Liver (tissue), 9 donors: Measurements from ENCODE around the gene LBP. TPM values are rescaled to one million over a fixed set of nuclear protein-coding genes. Genes with fewer than 3 reads are reported as not detected.

Experiments
- DNase-seq: peaks from one replicate; pipeline ENCODE4 v3.0.0-alpha.2; 2017; ENCODE audit warnings: low spot score
- H3K27ac ChIP-seq, 2 donors: one replicate each; pipeline ENCODE4 v1.7.0; 2013; ENCODE audit warnings: inconsistent platforms in 2 of 2, low read length in 2 of 2, control low read depth in 1 of 2, low read depth in 1 of 2, mild to moderate bottlenecking in 1 of 2
- H3K27me3 ChIP-seq, 4 donors: one replicate each; pipeline versions ENCODE4 v1.6.1 to v1.7.0; 2013; ENCODE audit warnings: low read length in 3 of 4, inconsistent platforms in 1 of 4, mild to moderate bottlenecking in 1 of 4, moderate library complexity in 1 of 4; ENCODE audit not compliant: control insufficient read depth in 4 of 4, insufficient read depth in 4 of 4
- H3K36me3 ChIP-seq, 4 donors: one replicate each; pipeline versions ENCODE4 v1.6.1 to v1.7.0; 2013; ENCODE audit warnings: low read length in 3 of 4, mild to moderate bottlenecking in 3 of 4, low read depth in 1 of 4, moderate library complexity in 1 of 4; ENCODE audit not compliant: control insufficient read depth in 4 of 4, insufficient read depth in 3 of 4
- H3K4me1 ChIP-seq, 4 donors: one replicate each; pipeline versions ENCODE4 v1.6.1 to v1.7.0; 2013; ENCODE audit warnings: low read length in 3 of 4, mild to moderate bottlenecking in 3 of 4, moderate library complexity in 1 of 4; ENCODE audit not compliant: control insufficient read depth in 4 of 4, insufficient read depth in 4 of 4
- H3K4me3 ChIP-seq, 3 donors: one replicate each; pipeline versions ENCODE4 v1.6.1 to v1.7.0; 2013; ENCODE audit warnings: low read length in 3 of 3, control low read depth in 1 of 3, low read depth in 1 of 3, mild to moderate bottlenecking in 1 of 3
- H3K9ac ChIP-seq, 2 donors: one replicate each; pipeline ENCODE4 v1.7.0; 2013; ENCODE audit warnings: low read length in 2 of 2, mild to moderate bottlenecking in 2 of 2, moderate library complexity in 2 of 2, control low read depth in 1 of 2, low read depth in 1 of 2
- H3K9me3 ChIP-seq, 4 donors: one replicate each; pipeline versions ENCODE4 v1.6.1 to v1.7.0; 2013; ENCODE audit warnings: low read length in 3 of 4; ENCODE audit not compliant: control insufficient read depth in 4 of 4
- ATF3 ChIP-seq: IDR thresholded peaks from 2 replicates; pipeline ENCODE4 v1.6.1; 2016; ENCODE audit warnings: antibody characterized with exemption
- CTCF ChIP-seq: fragments of 150-350 bp; IDR thresholded peaks from 2 replicates; pipeline ENCODE4 v1.5.1; 2017; ENCODE audit warnings: improper control_type of control experiment, low read depth, low read length; ENCODE audit not compliant: missing input control
- EGR1 ChIP-seq, 2 donors: IDR thresholded peaks; 2 replicates each; pipeline ENCODE4 v1.6.1; 2016 to 2018; ENCODE audit warnings: antibody characterized with exemption in 2 of 2, low read depth in 2 of 2
- FOXA1 ChIP-seq: IDR thresholded peaks from 2 replicates; pipeline ENCODE4 v1.6.1; 2016; ENCODE audit warnings: antibody characterized with exemption
- FOXA2 ChIP-seq: IDR thresholded peaks from 2 replicates; pipeline ENCODE4 v1.6.1; 2016; ENCODE audit warnings: antibody characterized with exemption
- GABPA ChIP-seq, 2 donors: IDR thresholded peaks in 1 of 2; conservative IDR thresholded peaks in 1 of 2; 2 replicates each; pipeline ENCODE4 v1.6.1; 2016; ENCODE audit warnings: antibody characterized with exemption in 2 of 2, mild to moderate bottlenecking in 1 of 2, moderate library complexity in 1 of 2
- HNF4A ChIP-seq, 2 donors: conservative IDR thresholded peaks; 2 replicates each; pipeline ENCODE4 v1.6.1; 2016; ENCODE audit warnings: antibody characterized with exemption in 2 of 2, mild to moderate bottlenecking in 2 of 2
- HNF4G ChIP-seq: IDR thresholded peaks from 2 replicates; pipeline ENCODE4 v1.6.1; 2016; ENCODE audit warnings: antibody characterized with exemption
- JUND ChIP-seq, 2 donors: IDR thresholded peaks; 2 replicates each; pipeline ENCODE4 v1.6.1; 2016; ENCODE audit warnings: antibody characterized with exemption in 2 of 2
- MAX ChIP-seq: IDR thresholded peaks from 2 replicates; pipeline ENCODE4 v1.6.1; 2016; ENCODE audit warnings: antibody characterized with exemption
- NR2F2 ChIP-seq: IDR thresholded peaks from 2 replicates; pipeline ENCODE4 v1.6.1; 2016; ENCODE audit warnings: antibody characterized with exemption
- RAD21 ChIP-seq, 2 donors: IDR thresholded peaks; 2 replicates each; pipeline ENCODE4 v1.6.1; 2016; ENCODE audit warnings: antibody characterized with exemption in 2 of 2, mild to moderate bottlenecking in 2 of 2
- REST ChIP-seq: IDR thresholded peaks from 2 replicates; pipeline ENCODE4 v1.6.1; 2016; ENCODE audit warnings: antibody characterized with exemption, mild to moderate bottlenecking
- RXRA ChIP-seq, 2 donors: IDR thresholded peaks; 2 replicates each; pipeline ENCODE4 v1.6.1; 2017 to 2018; ENCODE audit warnings: antibody characterized with exemption in 2 of 2, mild to moderate bottlenecking in 1 of 2
- SP1 ChIP-seq: IDR thresholded peaks from 2 replicates; pipeline ENCODE4 v1.6.1; 2018; ENCODE audit warnings: antibody characterized with exemption, mild to moderate bottlenecking
- TAF1 ChIP-seq: conservative IDR thresholded peaks from 2 replicates; pipeline ENCODE4 v1.6.1; 2016; ENCODE audit warnings: antibody characterized with exemption, mild to moderate bottlenecking
- YY1 ChIP-seq: IDR thresholded peaks from 2 replicates; pipeline ENCODE4 v1.6.1; 2016; ENCODE audit warnings: antibody characterized with exemption, mild to moderate bottlenecking
- ZBTB33 ChIP-seq: IDR thresholded peaks from 2 replicates; pipeline ENCODE4 v1.6.1; 2016; ENCODE audit warnings: antibody characterized with exemption
- WGBS: extraction: QIAGEN DNeasy Blood & Tissue Kit; methylation state at CpG from one replicate; pipeline ENCODE4 v1.1.7; 2013; 5-methylcytosine and 5-hydroxymethylcytosine counted together
- polyA plus RNA-seq, 2 donors: library from polyadenylated mRNA; stranded (reverse) in 1 of 2; unstranded in 1 of 2; fragments of 200-250 nt in 1 of 2; fragments of >200 nt in 1 of 2; fragmentation: Nextera tagmentation in 1 of 2; extraction: Ambion mirVana in 1 of 2; gene quantifications; one replicate each; pipeline versions ENCODE4 v1.2.1 to v1.2.3, GENCODE V29; 2013 to 2015
- total RNA-seq, 2 donors: library from RNA; depleted of rRNA; stranded (reverse); fragments of >200 nt; gene quantifications; one replicate each; pipeline ENCODE4 v1.2.3, GENCODE V29; 2014
- donor health status: healthy.
- donor health status: healthy.
- donor health status: healthy.
- donor health status: healthy.
- donor health status: healthy.

LBP gene
- total and polyA plus RNA-seq, 4 donors: 561 to 1,485 (median 1,083) TPM

- H3K4me1 ChIP-seq: peaks cover 11 to 71% (median 54%) of the 10 kb centered on the region in 4 donors
- DNase-seq: no peak
- peaks cover 0 to 3% (median 0%) of the 10 kb centered on the region in 4 donors for H3K9me3 ChIP-seq
- TF ChIP-seq EGR1 (IDR thresholded peaks at IDR 0.05; ENCODE audit: low read depth in 2 of 2) (peak in 1 of 2 donors; percentile 24), GABPA (IDR thresholded peaks at IDR 0.05 in 1 of 2, conservative IDR thresholded peaks at IDR 0.05 in 1 of 2) (no peak), JUND (IDR thresholded peaks at IDR 0.05) (no peak), HNF4G (peak; percentile 41), FOXA2 (no peak), FOXA1 (no peak), HNF4A (conservative IDR thresholded peaks at IDR 0.05) (peak in 1 of 2 donors; percentile 85)
- peak overlapping the region in 2 of 3 donors; percentile 15 to 20 for H3K4me3 ChIP-seq
- WGBS: 22% methylated on average over 5 of the region's 5 CpGs
- H3K36me3 ChIP-seq: peaks cover 0 to 2% (median under 1%) of the 10 kb centered on the region in 4 donors
- peak overlapping the region; percentile 95 to 98 for H3K27ac ChIP-seq
- no peaks in the 10 kb centered on the region for H3K27me3 ChIP-seq
- H3K9ac ChIP-seq: peak overlapping the region in 1 of 2 donors; percentile 16
Observed at GRCh38 chr20:38342713-38343310, 3.5 kb upstream of the LBP start.

- peak; percentile 57 for DNase-seq
Observed at GRCh38 chr20:38343311-38344106, 2.8 kb upstream of the LBP start.

More at GRCh38 chr20:38343311-38344106, 2.8 kb upstream of the LBP start:
- Histone ChIP-seq H3K27me3 (no peaks in the 10 kb centered on the region), H3K9me3 (no peaks in the 10 kb centered on the region), H3K4me3 (peak overlapping the region in 2 of 3 donors; percentile 15 to 20), H3K36me3 (peaks cover 0 to 3% (median 1%) of the 10 kb centered on the region in 4 donors), H3K27ac (peak overlapping the region; percentile 95 to 98), H3K9ac (no peak overlapping the region), H3K4me1 (peaks cover 11 to 71% (median 54%) of the 10 kb centered on the region in 4 donors)
- WGBS: 22% methylated on average over 16 of the region's 16 CpGs
- TF ChIP-seq HNF4G: peak; percentile 89
- peak in 1 of 2 donors; percentile 63 for TF ChIP-seq JUND (IDR thresholded peaks at IDR 0.05)
- TF ChIP-seq EGR1 (IDR thresholded peaks at IDR 0.05; ENCODE audit: low read depth in 2 of 2): no peak
- peak; percentile 42 for TF ChIP-seq FOXA2
- peak in 1 of 2 donors; percentile 23 for TF ChIP-seq GABPA (IDR thresholded peaks at IDR 0.05 in 1 of 2, conservative IDR thresholded peaks at IDR 0.05 in 1 of 2)
- TF ChIP-seq CTCF: no peak
- TF ChIP-seq REST: no peak
- no peak for TF ChIP-seq TAF1
- peak; percentile 84 to 92 for TF ChIP-seq HNF4A (conservative IDR thresholded peaks at IDR 0.05)
- peak; percentile 20 for TF ChIP-seq YY1
- peak in 1 of 2 donors; percentile 13 for TF ChIP-seq RAD21 (IDR thresholded peaks at IDR 0.05)
- peak; percentile 73 for TF ChIP-seq NR2F2
- peak; percentile 24 for TF ChIP-seq ATF3
- peak; percentile 85 for TF ChIP-seq SP1
- TF ChIP-seq FOXA1: peak; percentile 31
- peak; percentile 75 to 82 for TF ChIP-seq RXRA (IDR thresholded peaks at IDR 0.05)
- TF ChIP-seq ZBTB33: peak; percentile 75
- peak; percentile 72 for TF ChIP-seq MAX
